ENCODE results near the gene NEU1.
"Not testable (repeated sequence)": the region's sequence is repeated elsewhere in the genome, so short reads cannot be mapped to it uniquely, and the experiment has no call there.

Gene NEU1

DNA sequence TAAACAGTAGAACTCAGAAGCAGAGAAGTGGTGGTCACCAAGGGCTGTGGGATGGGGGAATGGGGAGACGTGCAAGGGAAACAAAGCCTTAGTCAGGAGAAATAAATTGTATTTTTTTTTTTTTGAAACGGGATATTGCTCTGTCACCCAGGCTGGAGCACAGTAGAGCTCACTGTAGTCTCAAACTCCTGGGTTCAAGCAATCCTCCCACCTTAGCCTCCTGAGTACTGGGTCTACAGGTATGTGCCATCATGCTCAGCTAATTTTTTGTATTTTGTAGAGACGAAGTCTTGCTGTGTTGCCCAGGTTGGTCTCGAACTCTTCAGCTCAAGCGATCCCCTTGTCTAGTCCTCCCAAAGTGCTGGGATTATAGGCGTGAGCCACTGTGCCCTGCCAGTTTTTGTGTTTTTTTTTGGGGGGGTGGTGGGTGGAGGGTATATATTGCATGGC lies 31.7 kb downstream of the NEU1 start:
- no peak for DNase-seq (ENCODE audit: low spot score)
- in situ Hi-C loops (cut with MboI; ENCODE audit: low sequenced_read_pairs, unreplicated experiment) = no loop called here
- TF ChIP-seq, protein P1, sequence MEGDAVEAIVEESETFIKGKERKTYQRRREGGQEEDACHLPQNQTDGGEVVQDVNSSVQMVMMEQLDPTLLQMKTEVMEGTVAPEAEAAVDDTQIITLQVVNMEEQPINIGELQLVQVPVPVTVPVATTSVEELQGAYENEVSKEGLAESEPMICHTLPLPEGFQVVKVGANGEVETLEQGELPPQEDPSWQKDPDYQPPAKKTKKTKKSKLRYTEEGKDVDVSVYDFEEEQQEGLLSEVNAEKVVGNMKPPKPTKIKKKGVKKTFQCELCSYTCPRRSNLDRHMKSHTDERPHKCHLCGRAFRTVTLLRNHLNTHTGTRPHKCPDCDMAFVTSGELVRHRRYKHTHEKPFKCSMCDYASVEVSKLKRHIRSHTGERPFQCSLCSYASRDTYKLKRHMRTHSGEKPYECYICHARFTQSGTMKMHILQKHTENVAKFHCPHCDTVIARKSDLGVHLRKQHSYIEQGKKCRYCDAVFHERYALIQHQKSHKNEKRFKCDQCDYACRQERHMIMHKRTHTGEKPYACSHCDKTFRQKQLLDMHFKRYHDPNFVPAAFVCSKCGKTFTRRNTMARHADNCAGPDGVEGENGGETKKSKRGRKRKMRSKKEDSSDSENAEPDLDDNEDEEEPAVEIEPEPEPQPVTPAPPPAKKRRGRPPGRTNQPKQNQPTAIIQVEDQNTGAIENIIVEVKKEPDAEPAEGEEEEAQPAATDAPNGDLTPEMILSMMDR (IDR thresholded peaks at IDR 0.05; ENCODE audit: borderline replicate concordance, control extremely low read depth, extremely low read depth, insufficient read depth, missing control alignments) = no peak

DNA sequence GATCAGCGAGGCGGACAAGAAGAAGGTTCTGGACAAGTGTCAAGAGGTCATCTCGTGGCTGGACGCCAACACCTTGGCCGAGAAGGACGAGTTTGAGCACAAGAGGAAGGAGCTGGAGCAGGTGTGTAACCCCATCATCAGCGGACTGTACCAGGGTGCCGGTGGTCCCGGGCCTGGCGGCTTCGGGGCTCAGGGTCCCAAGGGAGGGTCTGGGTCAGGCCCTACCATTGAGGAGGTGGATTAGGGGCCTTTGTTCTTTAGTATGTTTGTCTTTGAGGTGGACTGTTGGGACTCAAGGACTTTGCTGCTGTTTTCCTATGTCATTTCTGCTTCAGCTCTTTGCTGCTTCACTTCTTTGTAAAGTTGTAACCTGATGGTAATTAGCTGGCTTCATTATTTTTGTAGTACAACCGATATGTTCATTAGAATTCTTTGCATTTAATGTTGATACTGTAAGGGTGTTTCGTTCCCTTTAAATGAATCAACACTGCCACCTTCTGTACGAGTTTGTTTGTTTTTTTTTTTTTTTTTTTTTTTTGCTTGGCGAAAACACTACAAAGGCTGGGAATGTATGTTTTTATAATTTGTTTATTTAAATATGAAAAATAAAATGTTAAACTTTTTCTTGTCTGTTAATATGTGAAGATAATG lies 32.9 kb downstream of the NEU1 start:
- in situ Hi-C loops (cut with MboI; ENCODE audit: low sequenced_read_pairs, unreplicated experiment) = no loop called here
- peak; percentile 43 for DNase-seq (ENCODE audit: low spot score)
- TF ChIP-seq, protein P1 (IDR thresholded peaks at IDR 0.05; ENCODE audit: borderline replicate concordance, control extremely low read depth, extremely low read depth, insufficient read depth, missing control alignments) = peak; percentile 19

DNA sequence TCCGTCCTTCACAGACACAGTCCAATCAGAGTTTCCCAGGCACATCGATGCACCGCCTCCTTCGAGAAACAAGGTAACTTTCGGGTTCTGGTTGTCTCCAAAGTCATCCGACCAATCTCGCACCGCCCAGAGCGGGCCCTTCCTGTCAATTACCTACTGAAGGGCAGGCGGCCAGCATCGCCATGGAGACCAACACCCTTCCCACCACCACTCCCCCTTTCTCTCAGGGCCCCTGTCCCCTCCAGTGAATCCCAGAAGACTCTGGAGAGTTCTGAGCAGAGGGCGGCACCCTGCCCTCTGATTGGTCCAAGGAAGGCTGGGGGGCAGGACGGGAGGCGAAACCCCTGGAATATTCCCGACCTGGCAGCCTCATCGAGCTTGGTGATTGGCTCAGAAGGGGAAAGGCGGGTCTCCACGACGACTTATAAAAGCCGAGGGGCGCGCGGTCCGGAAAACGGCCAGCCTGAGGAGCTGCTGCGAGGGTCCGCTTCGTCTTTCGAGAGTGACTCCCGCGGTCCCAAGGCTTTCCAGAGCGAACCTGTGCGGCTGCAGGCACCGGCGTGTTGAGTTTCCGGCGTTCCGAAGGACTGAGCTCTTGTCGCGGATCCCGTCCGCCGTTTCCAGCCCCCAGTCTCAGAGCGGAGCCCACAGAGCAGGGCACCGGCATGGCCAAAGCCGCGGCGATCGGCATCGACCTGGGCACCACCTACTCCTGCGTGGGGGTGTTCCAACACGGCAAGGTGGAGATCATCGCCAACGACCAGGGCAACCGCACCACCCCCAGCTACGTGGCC lies 35.1 kb downstream of the NEU1 start, which contains the start of gene HSPA1B:
Gene HSPA1B (plus strand): TSS at position 453 of the 794 bp plus-strand sequence. CDS start 213 bp downstream, at position 666.
- DNase-seq (ENCODE audit: low spot score) = peak; percentile 95
- in situ Hi-C loops (cut with MboI; ENCODE audit: low sequenced_read_pairs, unreplicated experiment) = no loop called here
- TF ChIP-seq, protein P1 (IDR thresholded peaks at IDR 0.05; ENCODE audit: borderline replicate concordance, control extremely low read depth, extremely low read depth, insufficient read depth, missing control alignments) = no peak

DNA sequence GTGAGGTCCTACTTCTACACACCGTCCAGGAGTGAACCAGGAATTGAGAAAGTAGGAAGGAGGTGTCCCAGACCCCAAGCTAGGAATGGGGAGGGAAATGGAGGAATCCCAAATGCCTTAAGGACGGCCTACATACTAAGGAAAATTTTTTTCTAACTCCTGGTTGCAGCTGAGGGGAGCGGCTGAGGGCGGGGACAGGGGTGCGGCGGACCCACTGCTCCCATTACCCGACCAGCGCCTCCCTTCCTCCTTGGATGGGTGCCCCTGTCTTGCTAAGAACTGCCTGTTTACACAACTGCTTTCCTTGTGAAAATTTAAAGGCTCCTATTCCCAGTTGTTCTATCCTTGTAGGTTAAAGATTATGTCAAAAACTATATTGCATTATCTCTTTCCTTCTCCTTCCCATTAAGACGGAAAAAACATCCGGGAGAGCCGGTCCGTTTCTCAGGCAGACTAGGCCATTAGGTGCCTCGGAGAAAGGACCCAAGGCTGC lies 35.8 kb downstream of the NEU1 start:
- TF ChIP-seq, protein P1 (IDR thresholded peaks at IDR 0.05; ENCODE audit: borderline replicate concordance, control extremely low read depth, extremely low read depth, insufficient read depth, missing control alignments) = no peak
- DNase-seq (ENCODE audit: low spot score) = peak; percentile 64
- in situ Hi-C loops (cut with MboI; ENCODE audit: low sequenced_read_pairs, unreplicated experiment) = no loop called here

DNA sequence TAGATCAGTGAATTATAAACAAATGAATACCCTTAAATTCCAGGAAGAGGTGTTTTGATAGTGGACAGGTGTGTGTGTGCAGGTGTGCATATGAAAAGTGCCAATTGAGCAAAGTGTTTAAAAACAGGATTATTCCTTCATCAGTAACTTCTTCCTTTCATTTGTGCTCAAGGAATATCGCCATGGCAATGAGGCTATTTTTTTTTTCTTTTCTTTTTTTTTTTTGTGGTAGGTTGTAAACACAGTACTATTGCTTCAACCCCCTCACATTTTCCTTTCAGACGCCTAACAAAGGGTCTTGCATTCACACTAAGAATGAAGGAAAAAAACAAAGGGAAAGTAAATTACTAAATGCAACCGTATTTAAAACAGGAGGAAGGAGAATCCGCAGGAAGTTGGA lies 37.1 kb downstream of the NEU1 start:
- no peak for DNase-seq (ENCODE audit: low spot score)
- TF ChIP-seq, protein P1 (IDR thresholded peaks at IDR 0.05; ENCODE audit: borderline replicate concordance, control extremely low read depth, extremely low read depth, insufficient read depth, missing control alignments) = no peak
- in situ Hi-C loops (cut with MboI; ENCODE audit: low sequenced_read_pairs, unreplicated experiment) = no loop called here

DNA sequence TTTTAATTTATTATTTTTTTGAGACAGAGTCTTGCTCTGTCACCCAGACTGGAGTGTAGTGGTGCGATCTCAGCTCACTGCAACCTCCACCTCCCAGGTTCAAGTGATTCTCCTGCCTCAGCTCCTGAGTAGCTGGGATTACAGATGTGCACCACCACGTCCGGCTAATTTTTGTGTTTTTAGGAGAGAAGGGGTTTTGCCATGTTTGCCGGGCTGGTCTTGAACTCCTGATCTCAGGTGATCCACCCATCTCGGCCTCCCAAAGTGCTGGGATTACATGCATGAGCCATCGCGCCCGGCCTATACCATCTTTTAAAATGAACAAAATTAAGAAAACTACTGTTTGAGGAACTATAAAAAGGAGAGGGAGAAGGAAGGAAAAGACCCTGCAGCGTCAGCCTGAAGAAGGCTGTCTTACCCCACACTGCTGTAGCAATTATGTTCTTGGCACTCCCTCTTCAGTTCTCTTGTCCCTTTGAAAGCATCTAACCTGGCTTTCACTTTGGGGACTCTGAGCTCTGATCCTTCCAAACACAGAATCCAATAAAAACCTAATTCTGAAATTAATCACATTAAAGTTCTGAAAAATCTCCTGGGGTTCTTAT lies 38.9 kb downstream of the NEU1 start:
- in situ Hi-C loops (cut with MboI; ENCODE audit: low sequenced_read_pairs, unreplicated experiment); DNase-seq (ENCODE audit: low spot score): not testable (repeated sequence)
